Stimulated activated naive B cell treated with anti-CD40 and anti-IgM and Interleukin-4, amounts not matched to agents 10 μg/mL and 1 μg/mL and 100 μg/mL, for 72 hours (primary cell): ENCODE measurements around the gene TANGO6.
"Not testable (repeated sequence)": the region's sequence is repeated elsewhere in the genome, so short reads cannot be mapped to it uniquely, and the experiment has no call there.

Experiments
- ATAC-seq, 2 donors: fragments of 150-1000 bp; cut with Tn5 transposase; replicated peaks; 2 replicates each; pipeline ENCODE4 v1.10.0; 2021; ENCODE audit warnings: moderate library complexity in 1 of 2
- DNase-seq: peaks from one replicate; pipeline ENCODE4 v3.0.0; 2021
- H3K27ac Mint-ChIP-seq: one replicate; pipeline ENCODE4 v1.8.0; 2022; ENCODE audit warnings: mild to moderate bottlenecking, mixed read lengths
- H3K27me3 Mint-ChIP-seq, 2 donors: one replicate each; pipeline ENCODE4 v1.8.0; 2022; ENCODE audit warnings: mixed read lengths in 2 of 2
- H3K36me3 Mint-ChIP-seq, 2 donors: one replicate each; pipeline ENCODE4 v1.8.0; 2022; ENCODE audit warnings: mixed read lengths in 2 of 2, mild to moderate bottlenecking in 1 of 2
- H3K4me1 Mint-ChIP-seq, 2 donors: one replicate each; pipeline ENCODE4 v1.8.0; 2022; ENCODE audit warnings: mixed read lengths in 2 of 2, mild to moderate bottlenecking in 1 of 2
- H3K4me3 Mint-ChIP-seq, 2 donors: one replicate each; pipeline ENCODE4 v1.8.0; 2022; ENCODE audit warnings: mild to moderate bottlenecking in 2 of 2, mixed read lengths in 2 of 2, moderate library complexity in 1 of 2
- H3K9me3 Mint-ChIP-seq, 2 donors: one replicate each; pipeline ENCODE4 v1.8.0; 2022; ENCODE audit warnings: mixed read lengths in 2 of 2, mild to moderate bottlenecking in 1 of 2

The TANGO6 gene

DNA sequence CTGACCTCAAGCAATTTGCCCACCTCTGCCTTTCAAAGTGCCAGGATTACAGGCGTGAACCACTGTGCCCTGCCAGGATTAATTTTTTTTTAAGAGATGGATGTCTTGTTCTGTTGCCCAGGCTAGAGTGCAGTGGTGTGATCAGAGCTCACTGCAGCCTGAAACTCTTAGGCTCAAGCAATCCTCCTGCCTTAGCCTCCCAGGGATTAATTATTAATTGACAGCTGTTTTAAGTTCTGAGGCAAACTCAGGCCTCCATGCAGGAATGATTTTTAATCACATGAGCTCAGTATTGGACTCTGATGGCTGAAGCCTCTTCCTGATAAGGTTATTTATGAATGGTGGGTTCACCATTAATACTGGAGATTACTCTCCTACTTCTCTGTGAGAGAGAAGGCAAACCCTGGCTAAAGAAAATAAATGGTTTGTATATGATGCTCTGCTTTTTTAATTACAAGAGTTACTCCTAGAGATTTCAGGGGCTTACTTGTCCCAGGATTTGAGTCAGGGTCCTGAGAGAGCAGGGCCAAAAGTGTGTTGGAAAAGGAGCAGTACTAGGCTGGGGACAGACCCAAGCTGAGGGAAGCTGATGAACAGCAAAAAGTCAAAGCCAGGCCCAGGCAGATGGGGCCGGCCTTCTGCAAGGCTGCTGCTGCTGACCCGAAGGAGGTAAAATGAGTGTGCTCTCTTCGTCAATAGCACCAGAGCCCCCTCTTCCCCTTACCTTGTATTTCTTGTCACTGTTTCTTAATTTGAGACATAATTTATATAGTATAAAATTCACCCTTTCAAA, 205.2 kb downstream of the TANGO6 start:
- no peak for DNase-seq
- no peak overlapping the region for H3K27ac Mint-ChIP-seq
- no peaks in the 10 kb centered on the region for H3K9me3 Mint-ChIP-seq
- H3K27me3 Mint-ChIP-seq: no peaks in the 10 kb centered on the region
- H3K4me1 Mint-ChIP-seq: no peaks in the 10 kb centered on the region
- H3K4me3 Mint-ChIP-seq: no peak overlapping the region
- ATAC-seq: no peak
- peaks cover 11 to 21% of the 10 kb centered on the region in 2 donors for H3K36me3 Mint-ChIP-seq

DNA sequence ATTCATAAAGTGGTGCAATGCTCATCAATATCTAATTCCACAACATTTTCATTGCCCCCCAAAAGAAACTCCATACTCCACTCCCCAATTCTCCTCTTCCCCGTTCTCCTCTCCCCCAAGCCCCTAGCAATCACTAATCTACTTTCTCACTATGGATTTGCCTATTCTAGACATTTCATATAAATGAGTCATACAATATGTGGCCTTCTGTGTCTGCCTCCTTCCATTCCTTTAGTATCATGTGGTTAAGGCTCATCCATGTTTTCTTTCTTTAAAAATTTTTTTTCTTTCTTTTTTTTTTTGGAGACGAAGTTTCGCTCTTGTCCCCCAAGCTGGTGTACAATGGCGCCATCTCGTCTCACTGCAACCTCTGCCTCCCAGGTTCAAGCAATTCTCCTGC, 205.8 kb downstream of the TANGO6 start:
- H3K36me3 Mint-ChIP-seq: peaks cover 13 to 17% of the 10 kb centered on the region in 2 donors
- no peaks in the 10 kb centered on the region for H3K9me3 Mint-ChIP-seq
- no peaks in the 10 kb centered on the region for H3K27me3 Mint-ChIP-seq
- no peak overlapping the region for H3K4me3 Mint-ChIP-seq
- no peak for ATAC-seq
- no peak overlapping the region for H3K27ac Mint-ChIP-seq
- H3K4me1 Mint-ChIP-seq: no peaks in the 10 kb centered on the region
- DNase-seq: no peak

DNA sequence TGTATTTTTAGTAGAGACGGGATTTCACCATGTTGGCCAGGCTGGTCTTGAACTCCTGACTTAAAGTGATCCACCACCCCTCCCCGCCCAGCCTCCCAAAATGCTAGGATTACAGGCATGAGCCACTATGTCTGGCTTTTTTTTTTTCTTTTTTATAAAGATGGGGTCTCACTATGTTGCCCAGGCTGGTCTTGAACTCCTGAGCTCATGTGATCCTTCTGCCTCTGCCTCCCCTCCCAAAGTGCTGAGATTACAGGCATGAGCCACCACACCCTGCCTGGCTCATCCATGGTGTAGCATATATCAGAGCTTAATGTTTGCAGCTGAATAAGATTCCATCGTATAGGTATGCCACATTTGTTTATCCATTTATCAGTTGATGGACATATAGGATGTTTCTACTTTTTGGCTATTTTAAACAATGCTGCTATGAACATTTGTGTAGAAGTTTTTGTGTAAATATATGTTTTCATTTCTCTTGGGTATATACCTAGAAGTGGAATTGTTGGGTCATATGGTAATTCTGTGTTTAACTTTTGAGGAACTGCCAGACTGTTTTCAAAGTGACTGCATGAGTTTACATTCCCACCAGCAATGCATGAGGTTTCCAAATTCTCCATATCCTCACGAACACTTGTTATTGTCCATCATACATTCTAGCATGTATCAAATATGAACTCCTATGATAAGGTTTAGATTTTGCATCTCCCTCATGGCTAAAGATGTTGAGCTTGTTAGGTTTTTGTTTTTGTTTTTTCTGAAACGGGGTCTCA, 206.5 kb downstream of the TANGO6 start:
- Mint-ChIP-seq H3K9me3 (no peaks in the 10 kb centered on the region), H3K36me3 (peaks cover 10 to 14% of the 10 kb centered on the region in 2 donors), H3K27ac (no peak overlapping the region), H3K27me3 (no peaks in the 10 kb centered on the region), H3K4me1 (no peaks in the 10 kb centered on the region), H3K4me3 (no peak overlapping the region)
- ATAC-seq (no peak), DNase-seq (no peak)

DNA sequence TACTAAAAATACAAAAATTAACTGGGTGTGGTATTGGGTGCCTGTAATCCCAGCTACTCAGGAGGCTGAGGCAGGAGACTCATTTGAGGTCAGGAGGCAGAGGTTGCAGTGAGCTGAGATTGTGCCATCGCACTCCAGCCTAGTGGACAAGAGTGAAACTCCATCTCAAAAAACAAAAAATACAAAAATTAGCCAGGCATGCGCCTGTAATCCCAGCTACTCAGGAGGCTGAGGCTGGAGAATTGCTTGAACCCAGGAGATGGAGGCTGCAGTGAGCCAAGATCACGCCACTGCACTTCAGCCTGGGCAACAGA, 208.1 kb downstream of the TANGO6 start:
- H3K36me3 Mint-ChIP-seq, H3K4me1 Mint-ChIP-seq, ATAC-seq, H3K9me3 Mint-ChIP-seq, H3K27me3 Mint-ChIP-seq, H3K27ac Mint-ChIP-seq, DNase-seq, H3K4me3 Mint-ChIP-seq: not testable (repeated sequence)

- Mint-ChIP-seq H3K27ac (no peak overlapping the region), H3K27me3 (no peaks in the 10 kb centered on the region), H3K9me3 (no peaks in the 10 kb centered on the region), H3K4me1 (peaks cover 0 to 4% of the 10 kb centered on the region in 2 donors), H3K4me3 (no peak overlapping the region), H3K36me3 (peaks cover 13 to 14% of the 10 kb centered on the region in 2 donors)
- ATAC-seq: no peak
- no peak for DNase-seq
Measured at GRCh38 chr16:69055008-69055407, 211.7 kb downstream of the TANGO6 start.

GRCh38 chr16:69055980-69056379, 212.6 kb downstream of the TANGO6 start:
- H3K9me3 Mint-ChIP-seq: no peaks in the 10 kb centered on the region
- H3K36me3 Mint-ChIP-seq: peaks cover 12 to 16% of the 10 kb centered on the region in 2 donors
- H3K4me3 Mint-ChIP-seq: no peak overlapping the region
- no peaks in the 10 kb centered on the region for H3K27me3 Mint-ChIP-seq
- H3K27ac Mint-ChIP-seq: no peak overlapping the region
- ATAC-seq: no peak
- H3K4me1 Mint-ChIP-seq: peaks cover 0 to 4% of the 10 kb centered on the region in 2 donors
- no peak for DNase-seq

DNA sequence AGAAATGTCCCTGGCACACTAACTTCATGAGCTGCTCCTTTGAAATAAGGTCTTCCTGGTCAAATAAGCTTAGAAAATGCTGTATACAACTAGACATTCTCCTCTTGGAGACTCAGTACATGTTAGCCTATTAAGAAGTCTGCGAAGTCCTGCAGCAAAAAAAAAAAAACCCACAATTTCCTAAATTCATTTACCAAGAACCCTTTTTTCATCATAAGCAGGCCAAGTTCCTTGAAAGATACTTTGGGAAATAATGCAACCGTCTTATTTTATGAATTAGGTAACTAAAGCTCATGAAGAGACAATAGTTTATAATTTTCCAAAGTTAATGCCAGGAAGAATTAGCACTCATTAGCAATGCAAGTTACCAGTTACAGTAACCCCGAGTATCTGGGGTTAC, 213.1 kb downstream of the TANGO6 start:
- no peak overlapping the region for H3K27ac Mint-ChIP-seq
- H3K36me3 Mint-ChIP-seq: peaks cover 12 to 16% of the 10 kb centered on the region in 2 donors
- H3K9me3 Mint-ChIP-seq: no peaks in the 10 kb centered on the region
- ATAC-seq (no peak), DNase-seq (no peak)
- H3K4me3 Mint-ChIP-seq: no peak overlapping the region
- H3K27me3 Mint-ChIP-seq: no peaks in the 10 kb centered on the region
- H3K4me1 Mint-ChIP-seq: peaks cover 0 to 4% of the 10 kb centered on the region in 2 donors

- H3K27ac Mint-ChIP-seq: peak overlapping the region; percentile 79
- H3K36me3 Mint-ChIP-seq: peaks cover 11 to 16% of the 10 kb centered on the region in 2 donors
- ATAC-seq (peak; percentile 67 to 77), DNase-seq (no peak)
- H3K4me3 Mint-ChIP-seq: no peak overlapping the region
- H3K27me3 Mint-ChIP-seq: no peaks in the 10 kb centered on the region
- peaks cover 0 to 4% of the 10 kb centered on the region in 2 donors for H3K4me1 Mint-ChIP-seq
- no peaks in the 10 kb centered on the region for H3K9me3 Mint-ChIP-seq
Measured at GRCh38 chr16:69057400-69058378, 214.4 kb downstream of the TANGO6 start.

- H3K9me3 Mint-ChIP-seq, H3K27me3 Mint-ChIP-seq, DNase-seq, H3K4me1 Mint-ChIP-seq, ATAC-seq, H3K4me3 Mint-ChIP-seq, H3K27ac Mint-ChIP-seq: not testable (repeated sequence)
- H3K36me3 Mint-ChIP-seq: peaks cover 10 to 30% of the 10 kb centered on the region in 2 donors
Measured at GRCh38 chr16:69063491-69063890, 220.2 kb downstream of the TANGO6 start.

DNA sequence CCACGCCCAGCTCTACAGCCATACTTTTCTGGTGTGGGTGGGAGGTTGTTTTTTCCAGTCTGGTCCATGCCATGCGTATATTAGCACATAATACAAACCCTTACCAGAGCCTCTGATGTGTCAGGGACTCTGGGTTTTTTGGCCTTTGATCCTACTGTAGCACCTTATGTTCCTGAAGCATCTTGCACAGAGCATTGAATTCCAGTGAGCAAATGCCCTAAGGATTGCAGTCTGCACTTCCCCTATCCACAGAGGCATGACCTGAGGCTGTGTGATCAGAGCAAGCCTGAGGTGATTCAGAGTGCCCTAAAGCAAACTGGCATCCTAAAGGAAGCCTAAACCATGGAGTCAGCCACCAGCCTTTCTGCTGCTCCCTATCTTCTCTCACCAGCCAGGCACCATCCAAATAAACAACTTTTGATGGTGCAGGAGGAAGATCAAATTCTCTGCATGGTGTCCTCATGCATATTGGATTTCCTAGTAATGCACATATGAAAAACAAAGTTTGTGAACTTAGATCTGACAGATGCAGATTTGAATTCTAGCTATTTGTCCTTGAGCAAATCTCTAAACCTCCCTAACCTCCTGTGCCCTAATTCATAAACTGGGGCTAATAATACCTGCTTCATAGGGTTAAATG, 220.9 kb downstream of the TANGO6 start:
- DNase-seq (no peak), ATAC-seq (no peak)
- peaks cover 7 to 30% of the 10 kb centered on the region in 2 donors for H3K36me3 Mint-ChIP-seq
- H3K27ac Mint-ChIP-seq: no peak overlapping the region
- H3K4me3 Mint-ChIP-seq: no peak overlapping the region
- H3K27me3 Mint-ChIP-seq: no peaks in the 10 kb centered on the region
- no peaks in the 10 kb centered on the region for H3K9me3 Mint-ChIP-seq
- no peaks in the 10 kb centered on the region for H3K4me1 Mint-ChIP-seq

- DNase-seq (no peak), ATAC-seq (no peak)
- Mint-ChIP-seq H3K4me1 (no peaks in the 10 kb centered on the region), H3K27me3 (no peaks in the 10 kb centered on the region), H3K4me3 (no peak overlapping the region), H3K36me3 (peaks cover 10 to 30% of the 10 kb centered on the region in 2 donors), H3K27ac (no peak overlapping the region), H3K9me3 (no peaks in the 10 kb centered on the region)
Measured at GRCh38 chr16:69064764-69065313, 221.5 kb downstream of the TANGO6 start.

DNA sequence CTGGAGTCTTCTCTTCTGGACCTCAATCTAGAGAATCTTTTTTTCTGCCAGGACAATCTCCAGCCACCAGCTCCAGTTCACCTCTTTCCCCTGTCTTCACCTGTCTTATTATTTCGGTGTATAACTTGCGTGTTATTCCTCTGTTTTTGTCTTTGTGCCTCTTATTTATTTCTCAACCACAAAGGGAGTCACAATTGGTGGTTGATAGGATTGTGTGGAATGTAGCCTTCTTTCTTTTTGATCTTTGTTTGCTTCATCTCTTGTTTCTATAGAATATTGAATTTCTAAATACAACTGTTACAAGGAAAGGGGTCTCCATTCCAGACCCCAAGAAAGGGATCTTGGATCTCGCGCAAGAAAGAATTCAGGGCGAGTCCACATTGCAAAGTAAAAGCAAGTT, 226.2 kb downstream of the TANGO6 start:
- no peak for ATAC-seq

GRCh38 chr16:69071036-69071435, 227.7 kb downstream of the TANGO6 start:
- Mint-ChIP-seq H3K36me3 (peaks cover 6 to 11% of the 10 kb centered on the region in 2 donors), H3K4me3 (no peak overlapping the region), H3K27me3 (no peaks in the 10 kb centered on the region), H3K27ac (no peak overlapping the region), H3K4me1 (peaks cover 0 to 5% of the 10 kb centered on the region in 2 donors), H3K9me3 (no peaks in the 10 kb centered on the region)
- DNase-seq (no peak), ATAC-seq (no peak)

More for the DNA sequence above, 226.2 kb downstream of the TANGO6 start:
- Mint-ChIP-seq H3K27ac (no peak overlapping the region), H3K27me3 (no peaks in the 10 kb centered on the region), H3K36me3 (peaks cover 11 to 15% of the 10 kb centered on the region in 2 donors), H3K4me1 (peaks cover 0 to 5% of the 10 kb centered on the region in 2 donors), H3K9me3 (no peaks in the 10 kb centered on the region), H3K4me3 (no peak overlapping the region)
- DNase-seq: no peak
